ENCODE results near the gene ABHD14A.

Gene ABHD14A

DNA sequence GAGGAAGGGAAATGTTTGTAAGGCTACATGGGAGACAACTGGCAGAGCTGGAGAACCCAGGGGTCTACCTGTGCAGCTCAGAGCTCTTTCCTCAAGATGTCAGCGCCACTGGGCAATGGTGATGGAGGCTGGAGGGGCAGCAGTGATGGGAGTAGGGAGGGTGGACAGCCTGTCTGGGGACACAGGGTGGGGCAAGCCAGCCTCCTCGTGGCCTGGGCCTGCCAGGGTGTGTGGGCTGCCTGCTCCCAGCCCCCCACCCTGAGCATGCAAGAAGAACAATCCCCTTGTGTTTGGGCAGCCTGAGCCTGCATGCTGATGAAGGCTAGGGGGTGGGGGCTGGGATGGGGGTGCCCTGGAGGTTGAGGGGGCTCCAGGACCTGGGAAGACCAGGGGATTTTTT is 8.8 kb upstream of the ABHD14A start:
- ChIA-PET CTCF (interaction anchor here (0.8 to 6.0 kb wide), 7 partner anchors 8 to 24 kb away, joined by 3 to 43 read pairs (median 4); partner anchors contain the start of genes ABHD14A, ABHD14B, ACY1 and GPR62), POLR2A (no interaction called here)
- TF ChIP-seq, protein P1, sequence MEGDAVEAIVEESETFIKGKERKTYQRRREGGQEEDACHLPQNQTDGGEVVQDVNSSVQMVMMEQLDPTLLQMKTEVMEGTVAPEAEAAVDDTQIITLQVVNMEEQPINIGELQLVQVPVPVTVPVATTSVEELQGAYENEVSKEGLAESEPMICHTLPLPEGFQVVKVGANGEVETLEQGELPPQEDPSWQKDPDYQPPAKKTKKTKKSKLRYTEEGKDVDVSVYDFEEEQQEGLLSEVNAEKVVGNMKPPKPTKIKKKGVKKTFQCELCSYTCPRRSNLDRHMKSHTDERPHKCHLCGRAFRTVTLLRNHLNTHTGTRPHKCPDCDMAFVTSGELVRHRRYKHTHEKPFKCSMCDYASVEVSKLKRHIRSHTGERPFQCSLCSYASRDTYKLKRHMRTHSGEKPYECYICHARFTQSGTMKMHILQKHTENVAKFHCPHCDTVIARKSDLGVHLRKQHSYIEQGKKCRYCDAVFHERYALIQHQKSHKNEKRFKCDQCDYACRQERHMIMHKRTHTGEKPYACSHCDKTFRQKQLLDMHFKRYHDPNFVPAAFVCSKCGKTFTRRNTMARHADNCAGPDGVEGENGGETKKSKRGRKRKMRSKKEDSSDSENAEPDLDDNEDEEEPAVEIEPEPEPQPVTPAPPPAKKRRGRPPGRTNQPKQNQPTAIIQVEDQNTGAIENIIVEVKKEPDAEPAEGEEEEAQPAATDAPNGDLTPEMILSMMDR (IDR thresholded peaks at IDR 0.05; ENCODE audit: control extremely low read depth, extremely low read depth, low read depth, missing control alignments), result no peak
- DNase-seq (ENCODE audit: extremely low spot score), result no peak

DNA sequence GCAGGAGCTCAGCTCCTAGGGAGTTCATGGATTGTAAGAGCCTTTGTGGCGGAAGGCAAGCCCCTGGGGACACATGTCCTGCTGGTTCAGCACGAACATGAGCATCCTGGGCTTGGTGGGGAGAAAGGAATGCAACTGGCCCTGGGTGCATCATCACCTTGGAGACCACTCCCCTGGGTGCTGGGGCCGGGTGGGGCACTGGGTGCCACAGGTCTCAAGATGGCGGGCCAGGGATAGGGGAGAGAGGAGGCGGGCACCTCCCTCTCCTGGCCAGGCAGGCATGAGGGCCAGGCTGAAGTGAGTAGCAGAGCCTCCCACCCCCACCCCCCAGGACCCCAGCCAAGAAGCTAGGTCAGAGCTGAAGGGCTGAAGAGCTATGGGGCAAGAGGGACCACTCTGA is 8.4 kb upstream of the ABHD14A start:
- TF ChIP-seq, protein P1 (IDR thresholded peaks at IDR 0.05; ENCODE audit: control extremely low read depth, extremely low read depth, low read depth, missing control alignments), result no peak
- ChIA-PET POLR2A (interaction anchor here (0.6 kb wide), 1 partner anchor 184 kb away, joined by 3 read pairs; no protein-coding TSS in a partner anchor), CTCF (interaction anchor here (1.5 to 6.0 kb wide), 3 partner anchors 8 to 24 kb away, joined by 3 to 43 read pairs (median 40); partner anchors contain the start of genes ABHD14A, ABHD14B, ACY1 and PARP3)
- no peak for DNase-seq (ENCODE audit: extremely low spot score)

DNA sequence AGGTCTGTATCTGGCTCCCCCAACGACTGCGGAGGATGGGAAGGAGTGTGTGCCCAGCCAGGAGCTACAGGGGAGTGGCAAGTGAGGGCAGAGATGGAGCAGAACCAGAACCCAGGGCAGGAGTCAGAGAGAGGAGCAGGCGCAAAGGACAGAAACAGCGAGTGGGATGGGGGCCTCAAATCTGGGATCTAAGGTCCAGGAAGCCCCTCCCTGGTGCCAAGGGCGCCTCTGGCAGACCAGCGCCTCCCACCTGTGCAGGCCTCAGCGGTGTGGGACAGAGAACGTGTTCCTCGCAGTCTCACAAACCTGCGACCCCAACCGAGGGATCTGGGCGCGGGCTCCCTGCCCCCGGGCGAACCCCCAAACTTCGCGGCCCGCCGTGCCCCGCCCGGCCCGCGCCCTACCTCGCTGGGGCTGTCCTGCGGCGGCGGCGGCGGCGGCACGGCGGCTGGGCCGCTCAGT is 7.9 kb upstream of the ABHD14A start:
- POLR2A ChIA-PET, result interaction anchor here (0.6 kb wide), 1 partner anchor 183 kb away, joined by 3 read pairs; no protein-coding TSS in a partner anchor
- CTCF ChIA-PET, result interaction anchor here (1.5 to 6.0 kb wide), 2 partner anchors 16 to 25 kb away, joined by 3 to 40 read pairs; partner anchors contain the start of genes ACY1, PARP3 and RRP9
- DNase-seq (ENCODE audit: extremely low spot score), result no peak
- TF ChIP-seq, protein P1 (IDR thresholded peaks at IDR 0.05; ENCODE audit: control extremely low read depth, extremely low read depth, low read depth, missing control alignments), result no peak

DNA sequence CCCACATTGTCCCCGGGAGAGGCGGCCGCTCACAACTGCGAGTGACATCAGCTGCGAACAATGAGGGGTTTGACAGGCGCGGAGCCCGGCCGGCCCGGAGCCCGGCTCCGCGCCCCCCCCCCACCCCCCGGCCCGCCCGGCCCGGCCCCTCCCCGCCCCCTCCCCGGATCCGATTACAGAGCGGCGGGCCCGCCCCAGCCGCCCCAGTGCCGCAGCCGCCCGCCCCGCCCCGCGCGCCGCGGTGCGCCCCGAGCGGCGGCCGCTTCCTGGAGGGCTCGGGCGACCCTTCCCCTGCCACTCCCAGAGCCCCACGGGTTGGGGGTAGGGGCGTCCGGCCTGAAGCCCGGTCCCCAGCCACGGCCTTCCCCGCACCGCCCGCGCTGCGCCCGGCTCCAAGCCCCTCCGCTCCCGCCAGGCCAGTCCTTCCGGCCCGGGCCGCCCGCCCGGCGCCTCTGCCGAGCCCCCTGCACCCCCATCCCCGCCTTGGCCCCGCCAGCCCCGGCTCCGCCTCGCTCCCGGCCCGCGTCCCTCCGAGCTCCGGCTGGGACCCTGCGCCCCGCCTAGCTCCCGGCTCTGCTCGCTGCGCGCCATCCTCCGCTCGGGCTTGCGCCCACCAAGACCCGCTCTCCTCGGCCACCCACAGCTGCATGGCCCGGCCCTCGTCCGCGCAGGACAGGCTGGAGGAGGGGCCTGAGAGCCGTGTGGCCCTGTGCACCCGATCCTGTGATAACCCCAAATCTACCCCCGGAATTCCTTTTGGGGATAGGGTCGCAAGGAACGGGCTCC is 7.3 kb upstream of the ABHD14A start, which contains the start of gene PCBP4:
Gene PCBP4 (minus strand): TSS at position 71 of the 786 bp plus-strand sequence. CDS start 6,214 bp downstream, outside the sequence.
- peak; percentile 57 for DNase-seq (ENCODE audit: extremely low spot score)
- ChIA-PET CTCF (interaction anchor here (0.7 to 6.0 kb wide), 2 partner anchors 25 to 155 kb away, joined by 3 to 40 read pairs; partner anchors contain the start of genes PARP3 and RRP9), POLR2A (no interaction called here)
- TF ChIP-seq, protein P1 (IDR thresholded peaks at IDR 0.05; ENCODE audit: control extremely low read depth, extremely low read depth, low read depth, missing control alignments), result no peak

DNA sequence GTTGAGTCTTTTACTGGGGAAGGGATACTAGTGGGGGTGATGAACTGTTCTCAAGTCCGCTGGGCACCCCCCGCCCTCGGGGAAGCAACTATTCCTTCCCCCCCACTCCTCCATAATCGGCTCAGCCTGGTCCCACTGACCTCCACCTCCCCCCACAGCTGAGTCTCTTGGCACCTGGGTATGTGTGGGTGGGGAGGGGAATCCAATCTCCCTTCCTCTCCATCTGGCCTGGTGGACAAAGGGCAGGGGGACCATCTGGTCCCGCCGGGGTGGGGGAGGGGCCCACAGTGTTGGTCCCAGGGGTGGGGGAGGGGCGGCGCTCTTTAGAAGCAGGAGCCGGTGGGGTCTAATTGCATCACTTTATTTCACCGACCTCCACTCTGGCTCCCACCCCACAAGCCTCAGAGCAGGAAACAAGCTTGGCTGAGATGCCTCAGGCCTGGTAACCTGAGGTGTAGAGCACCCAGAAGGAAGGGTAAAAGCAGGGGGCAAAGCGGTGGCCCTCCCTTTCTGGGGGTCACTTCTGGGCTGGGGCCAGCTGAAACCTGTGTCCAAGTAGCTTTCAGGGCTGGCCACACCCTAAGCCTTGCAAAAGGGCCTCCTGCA is 6.6 kb upstream of the ABHD14A start:
- POLR2A ChIA-PET, result interaction anchor here (0.6 kb wide), 1 partner anchor 89 kb away, joined by 3 read pairs; no protein-coding TSS in a partner anchor
- DNase-seq (ENCODE audit: extremely low spot score), result no peak
- TF ChIP-seq, protein P1 (IDR thresholded peaks at IDR 0.05; ENCODE audit: control extremely low read depth, extremely low read depth, low read depth, missing control alignments), result no peak
- CTCF ChIA-PET, result interaction anchor here (6.0 kb wide), 1 partner anchor 26 kb away, joined by 40 read pairs; the partner anchor contains the start of genes PARP3 and RRP9
